ENCODE data around the gene VAX1.

Gene VAX1

GRCh38 chr10:117094856-117095255 lies 43.2 kb downstream of the VAX1 start:
- no peak overlapping the region for H3K4me2 ChIP-seq (ENCODE audit: low read length)
- H3K4me3 ChIP-seq (ENCODE audit: low read depth, low read length, poor library complexity, severe bottlenecking), result no peak overlapping the region
- no peaks in the 10 kb centered on the region for H3K79me2 ChIP-seq (ENCODE audit: insufficient read depth, low read length)
- no peaks in the 10 kb centered on the region for H3K9me2 ChIP-seq (ENCODE audit: low read depth, low read length)
- no peaks in the 10 kb centered on the region for H3K9me3 ChIP-seq (ENCODE audit: low read length)
- no peaks in the 10 kb centered on the region for H3K27me3 ChIP-seq (ENCODE audit: insufficient read depth, low read length)
- no peak overlapping the region for H3K27ac ChIP-seq (ENCODE audit: low read depth, low read length, poor library complexity, severe bottlenecking)
- no peaks in the 10 kb centered on the region for H3K4me1 ChIP-seq (ENCODE audit: insufficient read depth, low read length, severe bottlenecking)
- no peaks in the 10 kb centered on the region for H4K20me1 ChIP-seq (ENCODE audit: insufficient read depth, low read length)
- TF ChIP-seq CTCF (IDR thresholded peaks at IDR 0.05; ENCODE audit: low read length) (no peak), EZH2 (IDR thresholded peaks at IDR 0.05; ENCODE audit: borderline replicate concordance, low read length) (no peak)
- no peaks in the 10 kb centered on the region for H3F3A ChIP-seq (ENCODE audit: insufficient read depth, low read length)
- H2AFZ ChIP-seq (ENCODE audit: low read length), result no peak overlapping the region
- no peaks in the 10 kb centered on the region for H3K36me3 ChIP-seq (ENCODE audit: insufficient read depth, low read length)
- H3K9ac ChIP-seq (ENCODE audit: low read length), result no peak overlapping the region

- H2AFZ ChIP-seq (ENCODE audit: low read length), result no peak overlapping the region
- no peaks in the 10 kb centered on the region for H4K20me1 ChIP-seq (ENCODE audit: insufficient read depth, low read length)
- no peaks in the 10 kb centered on the region for H3K27me3 ChIP-seq (ENCODE audit: insufficient read depth, low read length)
- no peaks in the 10 kb centered on the region for H3K9me3 ChIP-seq (ENCODE audit: low read length)
- H3K36me3 ChIP-seq (ENCODE audit: insufficient read depth, low read length), result no peaks in the 10 kb centered on the region
- H3K4me3 ChIP-seq (ENCODE audit: low read depth, low read length, poor library complexity, severe bottlenecking), result no peak overlapping the region
- no peaks in the 10 kb centered on the region for H3K4me1 ChIP-seq (ENCODE audit: insufficient read depth, low read length, severe bottlenecking)
- no peaks in the 10 kb centered on the region for H3K9me2 ChIP-seq (ENCODE audit: low read depth, low read length)
- no peaks in the 10 kb centered on the region for H3K79me2 ChIP-seq (ENCODE audit: insufficient read depth, low read length)
- H3K9ac ChIP-seq (ENCODE audit: low read length), result no peak overlapping the region
- TF ChIP-seq CTCF (IDR thresholded peaks at IDR 0.05; ENCODE audit: low read length) (no peak), EZH2 (IDR thresholded peaks at IDR 0.05; ENCODE audit: borderline replicate concordance, low read length) (no peak)
- no peaks in the 10 kb centered on the region for H3F3A ChIP-seq (ENCODE audit: insufficient read depth, low read length)
- no peak overlapping the region for H3K27ac ChIP-seq (ENCODE audit: low read depth, low read length, poor library complexity, severe bottlenecking)
- no peak overlapping the region for H3K4me2 ChIP-seq (ENCODE audit: low read length)
Measured at GRCh38 chr10:117092386-117092785, 45.7 kb downstream of the VAX1 start.

- TF ChIP-seq EZH2 (IDR thresholded peaks at IDR 0.05; ENCODE audit: borderline replicate concordance, low read length), result no peak
- TF ChIP-seq CTCF (IDR thresholded peaks at IDR 0.05; ENCODE audit: low read length), result no peak
- H3K9ac ChIP-seq (ENCODE audit: low read length), result no peak overlapping the region
- H3K4me2 ChIP-seq (ENCODE audit: low read length), result no peak overlapping the region
- no peaks in the 10 kb centered on the region for H3K79me2 ChIP-seq (ENCODE audit: insufficient read depth, low read length)
- no peaks in the 10 kb centered on the region for H3K4me1 ChIP-seq (ENCODE audit: insufficient read depth, low read length, severe bottlenecking)
- H3K27ac ChIP-seq (ENCODE audit: low read depth, low read length, poor library complexity, severe bottlenecking), result no peak overlapping the region
- no peaks in the 10 kb centered on the region for H3K9me3 ChIP-seq (ENCODE audit: low read length)
- no peak overlapping the region for H2AFZ ChIP-seq (ENCODE audit: low read length)
- no peak overlapping the region for H3K4me3 ChIP-seq (ENCODE audit: low read depth, low read length, poor library complexity, severe bottlenecking)
- no peaks in the 10 kb centered on the region for H4K20me1 ChIP-seq (ENCODE audit: insufficient read depth, low read length)
- no peaks in the 10 kb centered on the region for H3F3A ChIP-seq (ENCODE audit: insufficient read depth, low read length)
- H3K36me3 ChIP-seq (ENCODE audit: insufficient read depth, low read length), result no peaks in the 10 kb centered on the region
- H3K27me3 ChIP-seq (ENCODE audit: insufficient read depth, low read length), result no peaks in the 10 kb centered on the region
- H3K9me2 ChIP-seq (ENCODE audit: low read depth, low read length), result no peaks in the 10 kb centered on the region
Measured at GRCh38 chr10:117090834-117091233, 47.2 kb downstream of the VAX1 start.
